Esophagus muscularis mucosa (tissue), 4 donors: ENCODE measurements around the gene ADGRD2. TPM values are rescaled to one million over a fixed set of nuclear protein-coding genes. Genes with fewer than 3 reads are reported as not detected.

Experiments
- DNase-seq: peaks from one replicate; pipeline ENCODE4 v3.0.0-alpha.2; 2017; ENCODE audit errors: extremely low spot score
- H3K27ac ChIP-seq, 4 donors: fragments of 200-600 bp; sonication (generic); replicated peaks in 1 of 4; 1 replicate in 3 of 4; 2 replicates in 1 of 4; pipeline ENCODE4 v1.5.1; 2016 to 2019; ENCODE audit warnings: mild to moderate bottlenecking in 1 of 4
- H3K27me3 ChIP-seq, 4 donors: fragments of 200-600 bp; sonication (generic); one replicate each; pipeline versions ENCODE4 v1.5.1 to v1.6.0; 2016 to 2019
- H3K36me3 ChIP-seq, 4 donors: fragments of 200-600 bp; sonication (generic); one replicate each; pipeline ENCODE4 v1.5.1; 2016 to 2019
- H3K4me1 ChIP-seq, 4 donors: fragments of 200-600 bp; sonication (generic); one replicate each; pipeline ENCODE4 v1.5.1; 2016 to 2019
- H3K4me3 ChIP-seq, 4 donors: fragments of 200-600 bp; sonication (generic); 1 replicate in 2 of 4; 2 replicates in 2 of 4; pipeline ENCODE4 v1.5.1; 2016 to 2019; ENCODE audit warnings: mild to moderate bottlenecking in 4 of 4, moderate library complexity in 1 of 4
- H3K9me3 ChIP-seq, 4 donors: fragments of 200-600 bp; sonication (generic); 1 replicate in 3 of 4; 2 replicates in 1 of 4; pipeline ENCODE4 v1.5.1; 2016 to 2019
- CTCF ChIP-seq, 3 experiments: fragments of 200-600 bp in 2 of 3; fragments of 450-650 bp in 1 of 3; sonication (generic) in 2 of 3; IDR thresholded peaks; one replicate each; pipeline ENCODE4 v1.5.1; 2017 to 2019; ENCODE audit warnings: antibody characterized with exemption in 3 of 3, mild to moderate bottlenecking in 2 of 3, moderate library complexity in 1 of 3
- EP300 ChIP-seq: sonication (generic); formaldehyde crosslinking; IDR thresholded peaks from one replicate; pipeline ENCODE4 v1.6.1; 2017; ENCODE audit warnings: antibody characterized with exemption
- POLR2A ChIP-seq: fragments of 450-650 bp; IDR thresholded peaks from one replicate; pipeline ENCODE4 v1.6.1; 2017; ENCODE audit warnings: antibody characterized with exemption, moderate library complexity, mild to moderate bottlenecking, low read depth
- POLR2AphosphoS5 ChIP-seq, 2 donors: sonication (generic); formaldehyde crosslinking; IDR thresholded peaks; one replicate each; pipeline ENCODE4 v1.6.1; 2017; ENCODE audit warnings: antibody characterized with exemption in 2 of 2
- WGBS: methylation state at CpG from one replicate; pipeline ENCODE4 v1.1.5; 2018; 5-methylcytosine and 5-hydroxymethylcytosine counted together
- intact Hi-C: fragments of 100-400 bp; cut with DNase I; formaldehyde crosslinking; loops from one replicate; pipeline ENCODE4 v1.15.1; 2023
- total RNA-seq, 4 donors: library from RNA; depleted of rRNA; stranded (reverse); fragments of >200 nt; gene quantifications; one replicate each; pipeline versions ENCODE4 v1.1.0 to v1.2.1, GENCODE V29; 2016

ADGRD2 gene
- total RNA-seq, 4 donors from 2014 or later = not detected

- Histone ChIP-seq H3K4me3 (no peak overlapping the region), H3K9me3 (peaks cover 0 to 10% (median 0%) of the 10 kb centered on the region in 4 donors), H3K27ac (no peak overlapping the region), H3K27me3 (peaks cover 0 to 47% (median 0%) of the 10 kb centered on the region in 4 donors), H3K4me1 (no peaks in the 10 kb centered on the region), H3K36me3 (no peaks in the 10 kb centered on the region)
- intact Hi-C loops = no loop called here
- WGBS = 67% methylated on average over 1 of the region's 3 CpGs
- no peak for DNase-seq
- no peak for TF ChIP-seq POLR2A
- no peak for TF ChIP-seq CTCF (IDR thresholded peaks at IDR 0.05)
- no peak for TF ChIP-seq POLR2AphosphoS5 (IDR thresholded peaks at IDR 0.05)
- TF ChIP-seq EP300 = no peak
These were observed 15.5 kb downstream of the ADGRD2 start for GRCh38 chr9:124465736-124466135.

- Histone ChIP-seq H3K27ac (no peak overlapping the region), H3K36me3 (no peaks in the 10 kb centered on the region), H3K4me1 (no peaks in the 10 kb centered on the region), H3K4me3 (no peak overlapping the region), H3K27me3 (peaks cover 0 to 60% (median 0%) of the 10 kb centered on the region in 4 donors), H3K9me3 (peaks cover 0 to 10% (median 0%) of the 10 kb centered on the region in 4 donors)
- TF ChIP-seq POLR2A = no peak
- no peak for TF ChIP-seq EP300
- no peak for TF ChIP-seq POLR2AphosphoS5 (IDR thresholded peaks at IDR 0.05)
- TF ChIP-seq CTCF (IDR thresholded peaks at IDR 0.05) = no peak
- intact Hi-C loops = no loop called here
- WGBS = 94% methylated on average over 15 of the region's 17 CpGs
- DNase-seq = no peak
These were observed 17.3 kb downstream of the ADGRD2 start for GRCh38 chr9:124467410-124468060.

GRCh38 chr9:124468061-124468740, 17.9 kb downstream of the ADGRD2 start:
- Histone ChIP-seq H3K36me3 (no peaks in the 10 kb centered on the region), H3K27ac (no peak overlapping the region), H3K9me3 (peaks cover 0 to 6% (median 0%) of the 10 kb centered on the region in 4 donors), H3K4me3 (no peak overlapping the region), H3K4me1 (no peaks in the 10 kb centered on the region), H3K27me3 (peaks cover 0 to 60% (median 0%) of the 10 kb centered on the region in 4 donors)
- intact Hi-C loops = no loop called here
- TF ChIP-seq CTCF (IDR thresholded peaks at IDR 0.05) (no peak), EP300 (no peak), POLR2A (no peak), POLR2AphosphoS5 (IDR thresholded peaks at IDR 0.05) (no peak)
- no peak for DNase-seq
- 84% methylated on average over 13 of the region's 19 CpGs for WGBS

GRCh38 chr9:124469011-124469832, 19.0 kb downstream of the ADGRD2 start:
- H3K9me3 ChIP-seq = no peaks in the 10 kb centered on the region
- H3K36me3 ChIP-seq = no peaks in the 10 kb centered on the region
- intact Hi-C loops = no loop called here
- 92% methylated on average over 21 of the region's 28 CpGs for WGBS
- no peak overlapping the region for H3K27ac ChIP-seq
- TF ChIP-seq POLR2A (no peak), EP300 (no peak), CTCF (IDR thresholded peaks at IDR 0.05) (no peak), POLR2AphosphoS5 (IDR thresholded peaks at IDR 0.05) (no peak)
- no peak overlapping the region for H3K4me3 ChIP-seq
- DNase-seq = no peak
- no peaks in the 10 kb centered on the region for H3K4me1 ChIP-seq
- peaks cover 0 to 67% (median 0%) of the 10 kb centered on the region in 4 donors for H3K27me3 ChIP-seq
